C4-2B (cell line): ENCODE measurements around the gene NCKAP5.

ENCODE experiments used
- ZFX ChIP-seq: fragments of 450-650 bp; IDR thresholded peaks from 2 replicates; pipeline ENCODE4 v1.6.1; 2017
- TF ChIP-seq, protein P1 (sequence below): fragments of 450-650 bp; conservative IDR thresholded peaks from 2 replicates; pipeline ENCODE4 v1.5.1; 2017; ENCODE audit warnings: mild to moderate bottlenecking

DNA sequence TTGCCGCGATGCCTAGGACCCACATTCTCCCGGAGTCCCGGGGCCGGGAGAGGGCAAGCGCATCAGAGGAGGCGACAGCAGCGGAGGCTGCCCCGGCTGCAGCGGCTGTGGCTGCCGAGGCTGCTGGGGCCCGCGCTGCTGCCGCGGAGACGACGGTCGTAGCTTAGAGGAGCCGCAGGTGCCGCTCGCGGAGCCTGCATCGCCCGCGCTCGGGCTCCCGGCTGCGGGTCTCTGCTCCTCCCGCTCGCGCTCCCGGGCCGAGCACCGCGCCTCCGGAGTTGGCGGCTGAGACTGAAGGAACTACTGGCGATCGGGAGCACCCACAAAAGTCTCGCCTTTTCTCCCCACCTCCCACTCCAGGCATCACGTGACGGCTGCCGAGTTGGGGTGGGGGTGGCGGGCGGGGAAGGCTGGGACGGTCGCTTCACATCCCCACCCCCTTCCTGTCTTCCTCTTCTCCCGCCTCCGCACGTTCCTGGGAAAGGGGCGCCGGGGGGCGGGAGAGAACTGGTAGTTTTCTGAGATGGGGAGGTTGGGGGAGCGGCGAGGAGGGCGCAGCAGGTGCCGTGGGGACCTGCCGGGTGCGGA, 898.3 kb downstream of the NCKAP5 start, which contains the start of gene LYPD1:
- TF ChIP-seq, protein P1, sequence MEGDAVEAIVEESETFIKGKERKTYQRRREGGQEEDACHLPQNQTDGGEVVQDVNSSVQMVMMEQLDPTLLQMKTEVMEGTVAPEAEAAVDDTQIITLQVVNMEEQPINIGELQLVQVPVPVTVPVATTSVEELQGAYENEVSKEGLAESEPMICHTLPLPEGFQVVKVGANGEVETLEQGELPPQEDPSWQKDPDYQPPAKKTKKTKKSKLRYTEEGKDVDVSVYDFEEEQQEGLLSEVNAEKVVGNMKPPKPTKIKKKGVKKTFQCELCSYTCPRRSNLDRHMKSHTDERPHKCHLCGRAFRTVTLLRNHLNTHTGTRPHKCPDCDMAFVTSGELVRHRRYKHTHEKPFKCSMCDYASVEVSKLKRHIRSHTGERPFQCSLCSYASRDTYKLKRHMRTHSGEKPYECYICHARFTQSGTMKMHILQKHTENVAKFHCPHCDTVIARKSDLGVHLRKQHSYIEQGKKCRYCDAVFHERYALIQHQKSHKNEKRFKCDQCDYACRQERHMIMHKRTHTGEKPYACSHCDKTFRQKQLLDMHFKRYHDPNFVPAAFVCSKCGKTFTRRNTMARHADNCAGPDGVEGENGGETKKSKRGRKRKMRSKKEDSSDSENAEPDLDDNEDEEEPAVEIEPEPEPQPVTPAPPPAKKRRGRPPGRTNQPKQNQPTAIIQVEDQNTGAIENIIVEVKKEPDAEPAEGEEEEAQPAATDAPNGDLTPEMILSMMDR = no peak
- no peak for TF ChIP-seq ZFX
